Measurements from ENCODE around the gene VSTM5. TPM values are rescaled to one million over a fixed set of nuclear protein-coding genes. Genes with fewer than 3 reads are reported as not detected.

VSTM5 gene
- total RNA-seq, 1 experiment from 2014 or later: 0.35 TPM

DNA sequence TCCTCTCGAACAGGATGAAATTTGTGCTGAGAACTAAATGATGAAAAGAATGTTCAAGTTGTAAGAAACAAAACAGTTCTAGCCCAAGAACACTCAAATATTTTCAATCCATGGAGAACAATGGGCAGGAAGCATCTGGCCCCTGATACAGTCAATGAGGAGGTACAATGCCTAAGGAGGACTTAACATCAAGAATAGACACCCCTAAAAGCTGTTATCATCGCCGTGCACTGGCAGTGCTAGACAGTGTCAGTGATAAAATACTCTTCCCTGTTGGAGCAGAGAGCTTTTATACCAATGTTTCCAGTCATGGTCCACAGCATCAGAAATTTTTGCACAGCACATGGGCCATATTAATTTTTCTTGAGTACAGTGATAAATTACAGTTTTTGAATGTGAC is 20.2 kb upstream of the VSTM5 start (continued):
- TF ChIP-seq, protein P1, sequence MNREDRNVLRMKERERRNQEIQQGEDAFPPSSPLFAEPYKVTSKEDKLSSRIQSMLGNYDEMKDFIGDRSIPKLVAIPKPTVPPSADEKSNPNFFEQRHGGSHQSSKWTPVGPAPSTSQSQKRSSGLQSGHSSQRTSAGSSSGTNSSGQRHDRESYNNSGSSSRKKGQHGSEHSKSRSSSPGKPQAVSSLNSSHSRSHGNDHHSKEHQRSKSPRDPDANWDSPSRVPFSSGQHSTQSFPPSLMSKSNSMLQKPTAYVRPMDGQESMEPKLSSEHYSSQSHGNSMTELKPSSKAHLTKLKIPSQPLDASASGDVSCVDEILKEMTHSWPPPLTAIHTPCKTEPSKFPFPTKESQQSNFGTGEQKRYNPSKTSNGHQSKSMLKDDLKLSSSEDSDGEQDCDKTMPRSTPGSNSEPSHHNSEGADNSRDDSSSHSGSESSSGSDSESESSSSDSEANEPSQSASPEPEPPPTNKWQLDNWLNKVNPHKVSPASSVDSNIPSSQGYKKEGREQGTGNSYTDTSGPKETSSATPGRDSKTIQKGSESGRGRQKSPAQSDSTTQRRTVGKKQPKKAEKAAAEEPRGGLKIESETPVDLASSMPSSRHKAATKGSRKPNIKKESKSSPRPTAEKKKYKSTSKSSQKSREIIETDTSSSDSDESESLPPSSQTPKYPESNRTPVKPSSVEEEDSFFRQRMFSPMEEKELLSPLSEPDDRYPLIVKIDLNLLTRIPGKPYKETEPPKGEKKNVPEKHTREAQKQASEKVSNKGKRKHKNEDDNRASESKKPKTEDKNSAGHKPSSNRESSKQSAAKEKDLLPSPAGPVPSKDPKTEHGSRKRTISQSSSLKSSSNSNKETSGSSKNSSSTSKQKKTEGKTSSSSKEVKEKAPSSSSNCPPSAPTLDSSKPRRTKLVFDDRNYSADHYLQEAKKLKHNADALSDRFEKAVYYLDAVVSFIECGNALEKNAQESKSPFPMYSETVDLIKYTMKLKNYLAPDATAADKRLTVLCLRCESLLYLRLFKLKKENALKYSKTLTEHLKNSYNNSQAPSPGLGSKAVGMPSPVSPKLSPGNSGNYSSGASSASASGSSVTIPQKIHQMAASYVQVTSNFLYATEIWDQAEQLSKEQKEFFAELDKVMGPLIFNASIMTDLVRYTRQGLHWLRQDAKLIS (CRISPR knock-in tag; IDR thresholded peaks at IDR 0.05; ENCODE audit: borderline replicate concordance): no peak
- TF ChIP-seq ATF1 (CRISPR knock-in tag; IDR thresholded peaks at IDR 0.05): no peak
- TF ChIP-seq ZNF423 (CRISPR knock-in tag; IDR thresholded peaks at IDR 0.05): no peak
- TF ChIP-seq, protein P2, sequence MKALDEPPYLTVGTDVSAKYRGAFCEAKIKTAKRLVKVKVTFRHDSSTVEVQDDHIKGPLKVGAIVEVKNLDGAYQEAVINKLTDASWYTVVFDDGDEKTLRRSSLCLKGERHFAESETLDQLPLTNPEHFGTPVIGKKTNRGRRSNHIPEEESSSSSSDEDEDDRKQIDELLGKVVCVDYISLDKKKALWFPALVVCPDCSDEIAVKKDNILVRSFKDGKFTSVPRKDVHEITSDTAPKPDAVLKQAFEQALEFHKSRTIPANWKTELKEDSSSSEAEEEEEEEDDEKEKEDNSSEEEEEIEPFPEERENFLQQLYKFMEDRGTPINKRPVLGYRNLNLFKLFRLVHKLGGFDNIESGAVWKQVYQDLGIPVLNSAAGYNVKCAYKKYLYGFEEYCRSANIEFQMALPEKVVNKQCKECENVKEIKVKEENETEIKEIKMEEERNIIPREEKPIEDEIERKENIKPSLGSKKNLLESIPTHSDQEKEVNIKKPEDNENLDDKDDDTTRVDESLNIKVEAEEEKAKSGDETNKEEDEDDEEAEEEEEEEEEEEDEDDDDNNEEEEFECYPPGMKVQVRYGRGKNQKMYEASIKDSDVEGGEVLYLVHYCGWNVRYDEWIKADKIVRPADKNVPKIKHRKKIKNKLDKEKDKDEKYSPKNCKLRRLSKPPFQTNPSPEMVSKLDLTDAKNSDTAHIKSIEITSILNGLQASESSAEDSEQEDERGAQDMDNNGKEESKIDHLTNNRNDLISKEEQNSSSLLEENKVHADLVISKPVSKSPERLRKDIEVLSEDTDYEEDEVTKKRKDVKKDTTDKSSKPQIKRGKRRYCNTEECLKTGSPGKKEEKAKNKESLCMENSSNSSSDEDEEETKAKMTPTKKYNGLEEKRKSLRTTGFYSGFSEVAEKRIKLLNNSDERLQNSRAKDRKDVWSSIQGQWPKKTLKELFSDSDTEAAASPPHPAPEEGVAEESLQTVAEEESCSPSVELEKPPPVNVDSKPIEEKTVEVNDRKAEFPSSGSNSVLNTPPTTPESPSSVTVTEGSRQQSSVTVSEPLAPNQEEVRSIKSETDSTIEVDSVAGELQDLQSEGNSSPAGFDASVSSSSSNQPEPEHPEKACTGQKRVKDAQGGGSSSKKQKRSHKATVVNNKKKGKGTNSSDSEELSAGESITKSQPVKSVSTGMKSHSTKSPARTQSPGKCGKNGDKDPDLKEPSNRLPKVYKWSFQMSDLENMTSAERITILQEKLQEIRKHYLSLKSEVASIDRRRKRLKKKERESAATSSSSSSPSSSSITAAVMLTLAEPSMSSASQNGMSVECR (CRISPR knock-in tag; IDR thresholded peaks at IDR 0.05; ENCODE audit: borderline replicate concordance): no peak
- TF ChIP-seq, protein P3, sequence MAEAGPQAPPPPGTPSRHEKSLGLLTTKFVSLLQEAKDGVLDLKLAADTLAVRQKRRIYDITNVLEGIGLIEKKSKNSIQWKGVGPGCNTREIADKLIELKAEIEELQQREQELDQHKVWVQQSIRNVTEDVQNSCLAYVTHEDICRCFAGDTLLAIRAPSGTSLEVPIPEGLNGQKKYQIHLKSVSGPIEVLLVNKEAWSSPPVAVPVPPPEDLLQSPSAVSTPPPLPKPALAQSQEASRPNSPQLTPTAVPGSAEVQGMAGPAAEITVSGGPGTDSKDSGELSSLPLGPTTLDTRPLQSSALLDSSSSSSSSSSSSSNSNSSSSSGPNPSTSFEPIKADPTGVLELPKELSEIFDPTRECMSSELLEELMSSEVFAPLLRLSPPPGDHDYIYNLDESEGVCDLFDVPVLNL (CRISPR knock-in tag; IDR thresholded peaks at IDR 0.05; ENCODE audit: borderline replicate concordance, low read depth): no peak
- no peak for TF ChIP-seq NR3C1 (CRISPR knock-in tag; conservative IDR thresholded peaks at IDR 0.05; ENCODE audit: low read depth)
- TF ChIP-seq, protein P4, sequence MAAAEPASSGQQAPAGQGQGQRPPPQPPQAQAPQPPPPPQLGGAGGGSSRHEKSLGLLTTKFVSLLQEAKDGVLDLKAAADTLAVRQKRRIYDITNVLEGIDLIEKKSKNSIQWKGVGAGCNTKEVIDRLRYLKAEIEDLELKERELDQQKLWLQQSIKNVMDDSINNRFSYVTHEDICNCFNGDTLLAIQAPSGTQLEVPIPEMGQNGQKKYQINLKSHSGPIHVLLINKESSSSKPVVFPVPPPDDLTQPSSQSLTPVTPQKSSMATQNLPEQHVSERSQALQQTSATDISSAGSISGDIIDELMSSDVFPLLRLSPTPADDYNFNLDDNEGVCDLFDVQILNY (CRISPR knock-in tag; IDR thresholded peaks at IDR 0.05): no peak
- no peak for TF ChIP-seq JUN (CRISPR knock-in tag; IDR thresholded peaks at IDR 0.05)
- TF ChIP-seq, protein P5, sequence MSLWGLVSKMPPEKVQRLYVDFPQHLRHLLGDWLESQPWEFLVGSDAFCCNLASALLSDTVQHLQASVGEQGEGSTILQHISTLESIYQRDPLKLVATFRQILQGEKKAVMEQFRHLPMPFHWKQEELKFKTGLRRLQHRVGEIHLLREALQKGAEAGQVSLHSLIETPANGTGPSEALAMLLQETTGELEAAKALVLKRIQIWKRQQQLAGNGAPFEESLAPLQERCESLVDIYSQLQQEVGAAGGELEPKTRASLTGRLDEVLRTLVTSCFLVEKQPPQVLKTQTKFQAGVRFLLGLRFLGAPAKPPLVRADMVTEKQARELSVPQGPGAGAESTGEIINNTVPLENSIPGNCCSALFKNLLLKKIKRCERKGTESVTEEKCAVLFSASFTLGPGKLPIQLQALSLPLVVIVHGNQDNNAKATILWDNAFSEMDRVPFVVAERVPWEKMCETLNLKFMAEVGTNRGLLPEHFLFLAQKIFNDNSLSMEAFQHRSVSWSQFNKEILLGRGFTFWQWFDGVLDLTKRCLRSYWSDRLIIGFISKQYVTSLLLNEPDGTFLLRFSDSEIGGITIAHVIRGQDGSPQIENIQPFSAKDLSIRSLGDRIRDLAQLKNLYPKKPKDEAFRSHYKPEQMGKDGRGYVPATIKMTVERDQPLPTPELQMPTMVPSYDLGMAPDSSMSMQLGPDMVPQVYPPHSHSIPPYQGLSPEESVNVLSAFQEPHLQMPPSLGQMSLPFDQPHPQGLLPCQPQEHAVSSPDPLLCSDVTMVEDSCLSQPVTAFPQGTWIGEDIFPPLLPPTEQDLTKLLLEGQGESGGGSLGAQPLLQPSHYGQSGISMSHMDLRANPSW (CRISPR knock-in tag; conservative IDR thresholded peaks at IDR 0.05; ENCODE audit: low read depth): no peak
- no peak for TF ChIP-seq TEAD1 (CRISPR knock-in tag; IDR thresholded peaks at IDR 0.05)
- TF ChIP-seq CREM (CRISPR knock-in tag; IDR thresholded peaks at IDR 0.05): no peak

DNA sequence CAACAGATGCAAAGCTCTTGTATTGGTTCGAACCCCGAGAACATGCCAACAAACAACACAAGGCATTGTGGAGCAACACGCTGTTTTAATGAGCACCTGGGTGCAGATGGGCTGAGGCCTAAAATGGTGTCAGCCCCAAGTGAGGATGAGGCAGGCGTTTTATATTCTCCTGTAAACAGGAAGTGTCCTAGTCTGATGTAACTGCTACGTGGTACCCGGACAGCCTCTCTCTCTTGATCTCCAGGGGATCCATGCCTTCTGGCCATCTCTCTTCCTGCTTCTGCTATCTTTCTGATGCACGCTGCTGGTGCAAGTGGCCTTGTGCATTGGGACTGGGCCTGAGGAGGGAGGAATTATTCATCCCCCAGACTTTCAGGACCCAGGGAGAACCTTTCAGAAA is 19.4 kb upstream of the VSTM5 start:
- CTCF ChIA-PET: interaction anchor here (2.4 kb wide), 2 partner anchors 26 kb away, joined by 7 to 8 read pairs; no protein-coding TSS in a partner anchor
- POLR2A ChIA-PET: no interaction called here
- H3K27me3 Mint-ChIP-seq (ENCODE audit: low read depth): no peaks in the 10 kb centered on the region; the same call in 1 of the 2 replicates
- H3K36me3 Mint-ChIP-seq: peaks cover 20% of the 10 kb centered on the region
- H3K4me1 Mint-ChIP-seq: 0 out of 2 replicates have a peak, but pooled peaks cover 2% of the 10 kb centered on the region
- no peak overlapping the region for H3K27ac Mint-ChIP-seq
- DNase-seq (ENCODE audit: low spot score): no peak
- no peak for ATAC-seq
- peaks cover 35% of the 10 kb centered on the region for H3K9me3 Mint-ChIP-seq
- no peak overlapping the region for H3K4me3 Mint-ChIP-seq
- TF ChIP-seq, protein P6, sequence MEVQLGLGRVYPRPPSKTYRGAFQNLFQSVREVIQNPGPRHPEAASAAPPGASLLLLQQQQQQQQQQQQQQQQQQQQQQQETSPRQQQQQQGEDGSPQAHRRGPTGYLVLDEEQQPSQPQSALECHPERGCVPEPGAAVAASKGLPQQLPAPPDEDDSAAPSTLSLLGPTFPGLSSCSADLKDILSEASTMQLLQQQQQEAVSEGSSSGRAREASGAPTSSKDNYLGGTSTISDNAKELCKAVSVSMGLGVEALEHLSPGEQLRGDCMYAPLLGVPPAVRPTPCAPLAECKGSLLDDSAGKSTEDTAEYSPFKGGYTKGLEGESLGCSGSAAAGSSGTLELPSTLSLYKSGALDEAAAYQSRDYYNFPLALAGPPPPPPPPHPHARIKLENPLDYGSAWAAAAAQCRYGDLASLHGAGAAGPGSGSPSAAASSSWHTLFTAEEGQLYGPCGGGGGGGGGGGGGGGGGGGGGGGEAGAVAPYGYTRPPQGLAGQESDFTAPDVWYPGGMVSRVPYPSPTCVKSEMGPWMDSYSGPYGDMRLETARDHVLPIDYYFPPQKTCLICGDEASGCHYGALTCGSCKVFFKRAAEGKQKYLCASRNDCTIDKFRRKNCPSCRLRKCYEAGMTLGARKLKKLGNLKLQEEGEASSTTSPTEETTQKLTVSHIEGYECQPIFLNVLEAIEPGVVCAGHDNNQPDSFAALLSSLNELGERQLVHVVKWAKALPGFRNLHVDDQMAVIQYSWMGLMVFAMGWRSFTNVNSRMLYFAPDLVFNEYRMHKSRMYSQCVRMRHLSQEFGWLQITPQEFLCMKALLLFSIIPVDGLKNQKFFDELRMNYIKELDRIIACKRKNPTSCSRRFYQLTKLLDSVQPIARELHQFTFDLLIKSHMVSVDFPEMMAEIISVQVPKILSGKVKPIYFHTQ (CRISPR knock-in tag; IDR thresholded peaks at IDR 0.05): no peak
- TF ChIP-seq, protein P4 (CRISPR knock-in tag; IDR thresholded peaks at IDR 0.05): no peak
- TF ChIP-seq ZNF423 (CRISPR knock-in tag; IDR thresholded peaks at IDR 0.05): no peak
- TF ChIP-seq, protein P2 (CRISPR knock-in tag; IDR thresholded peaks at IDR 0.05; ENCODE audit: borderline replicate concordance): no peak

Measured in WTC11 (cell line).